B cell (primary cell): Measurements from ENCODE around the gene BRSK2.
A peak's percentile ranks its signal among the peaks of the same experiment; 100 is the strongest.

ENCODE experiments used
- CTCF ChIP-seq: fragments of 200-600 bp; IDR thresholded peaks from one replicate; pipeline ENCODE4 v1.8.0; 2022; ENCODE audit warnings: antibody characterized with exemption, mild to moderate bottlenecking
- EZH2 ChIP-seq: IDR thresholded peaks from 2 replicates; pipeline ENCODE4 v1.6.1; 2012; ENCODE audit warnings: borderline replicate concordance, low read depth, mild to moderate bottlenecking, moderate library complexity, low read length; ENCODE audit not compliant: insufficient read depth, poor library complexity, severe bottlenecking

DNA sequence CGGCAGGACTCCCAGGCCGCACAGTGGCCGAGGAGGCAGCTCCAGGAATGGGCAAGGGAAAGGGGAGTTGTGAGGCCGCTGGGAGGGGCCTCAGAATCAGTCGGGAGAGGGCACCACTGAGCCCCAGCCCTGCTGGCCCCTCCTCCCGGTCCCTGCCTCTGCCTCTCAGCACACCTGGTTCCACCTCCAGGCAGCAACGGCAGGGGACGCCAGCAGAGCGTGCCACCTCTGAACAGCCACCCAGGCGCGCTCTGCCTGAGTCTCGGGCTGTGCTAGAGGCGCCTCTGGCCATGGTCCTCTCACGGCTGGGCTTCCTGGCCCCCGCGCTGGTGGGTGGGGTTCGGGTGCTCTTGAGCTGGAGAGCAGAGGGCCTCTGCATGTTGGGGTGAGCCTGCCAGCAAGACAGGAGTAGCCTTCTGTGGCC lies 63.9 kb downstream of the BRSK2 start:
- TF ChIP-seq EZH2 (no peak), CTCF (peak; percentile 32)
